OCI-LY1 (cell line): ENCODE measurements around the gene CA12.

Source experiments
- CTCF ChIP-seq: fragments of 200-600 bp; sonication (generic), shearing (Covaris generic); IDR thresholded peaks from 2 replicates; pipeline ENCODE4 v1.5.1; 2017; ENCODE audit warnings: mild to moderate bottlenecking, antibody characterized with exemption, low read length, moderate library complexity, mixed read lengths
- EZH2 ChIP-seq: fragments of 200-600 bp; sonication (generic), shearing (Covaris generic); IDR thresholded peaks from 2 replicates; pipeline ENCODE4 v1.8.0; 2017; ENCODE audit warnings: borderline replicate concordance, mixed run types, mild to moderate bottlenecking, antibody characterized with exemption, low read length, moderate library complexity, mixed read lengths

- TF ChIP-seq EZH2: no peak
- no peak for TF ChIP-seq CTCF
Observed at GRCh38 chr15:63368503-63368902, 13.1 kb downstream of the CA12 start.
